Astrocyte of the cerebellum (primary cell): Measurements from ENCODE around the gene PPIH.
"Not testable (repeated sequence)": the region's sequence is repeated elsewhere in the genome, so short reads cannot be mapped to it uniquely, and the experiment has no call there.

Experiments
- DNase-seq: peaks from one replicate; pipeline ENCODE4 v3.0.0-alpha.2; 2011; ENCODE audit warnings: low read depth
- H3K4me3 ChIP-seq: 2 replicates; pipeline ENCODE4 v1.5.1; 2011; ENCODE audit warnings: mild to moderate bottlenecking, low read depth, low read length, moderate library complexity
- CTCF ChIP-seq: IDR thresholded peaks from 2 replicates; pipeline ENCODE4 v1.5.1; 2012; ENCODE audit warnings: low read length, low read depth, moderate library complexity, mild to moderate bottlenecking; ENCODE audit errors: missing control alignments
- in situ Hi-C: cut with HindIII; loops from 2 replicates; pipeline ENCODE4 v1.10.0; 2017; ENCODE audit warnings: low sequenced_read_pairs

The PPIH gene

GRCh38 chr1:42657981-42658876 is at the start of gene PPIH:
TSS of gene PPIH (plus strand) at chr1:42658423. CDS start at chr1:42658447, 24 bp downstream.
- peak; percentile 72 for DNase-seq
- peak; percentile 25 for TF ChIP-seq CTCF
- peak within 1 kb of the TSS; percentile 76 for H3K4me3 ChIP-seq
- in situ Hi-C loops, result no loop called here

GRCh38 chr1:42613803-42614131 is 44.5 kb upstream of the PPIH start:
- in situ Hi-C loops, result no loop called here
- H3K4me3 ChIP-seq, result no peak overlapping the region
- no peak for TF ChIP-seq CTCF
- no peak for DNase-seq

- DNase-seq, result no peak
- H3K4me3 ChIP-seq, result no peak overlapping the region
- TF ChIP-seq CTCF, result no peak
- in situ Hi-C loops, result no loop called here
Observed at GRCh38 chr1:42618866-42619265, 39.4 kb upstream of the PPIH start.

GRCh38 chr1:42620307-42620706 is 37.9 kb upstream of the PPIH start:
- TF ChIP-seq CTCF, result no peak
- in situ Hi-C loops, result no loop called here
- no peak overlapping the region for H3K4me3 ChIP-seq
- no peak for DNase-seq

- in situ Hi-C loops, DNase-seq, H3K4me3 ChIP-seq: not testable (repeated sequence)
Observed at GRCh38 chr1:42621180-42621579, 37.0 kb upstream of the PPIH start.

- in situ Hi-C loops, H3K4me3 ChIP-seq, DNase-seq: not testable (repeated sequence)
Observed at GRCh38 chr1:42627205-42627604, 31.0 kb upstream of the PPIH start.

- no peak for DNase-seq
- no peak overlapping the region for H3K4me3 ChIP-seq
- in situ Hi-C loops, result no loop called here
- no peak for TF ChIP-seq CTCF
Observed at GRCh38 chr1:42639116-42639515, 19.1 kb upstream of the PPIH start.

GRCh38 chr1:42646056-42646455 is 12.2 kb upstream of the PPIH start:
- no peak for DNase-seq
- H3K4me3 ChIP-seq, result no peak overlapping the region
- no peak for TF ChIP-seq CTCF
- in situ Hi-C loops, result no loop called here
